Bronchial epithelial cell (primary cell): ENCODE data around the gene MBD5. TPM values are rescaled to one million over a fixed set of nuclear protein-coding genes. Genes with fewer than 3 reads are reported as not detected.

Experiments
- DNase-seq: peaks from one replicate; pipeline ENCODE4 v3.0.0-alpha.2; 2010; ENCODE audit warnings: low read depth
- FAIRE-seq: peaks from 2 replicates; lab custom pipeline; 2011; peaks lifted over from hg19 to GRCh38; lab: Jason Lieb, UNC
- H3K27me3 ChIP-seq: 2 replicates; pipeline ENCODE4 v1.5.1; 2011; ENCODE audit warnings: low read length; ENCODE audit not compliant: control insufficient read depth, insufficient read depth
- H3K36me3 ChIP-seq: 2 replicates; pipeline ENCODE4 v1.5.1; 2011; ENCODE audit warnings: low read length; ENCODE audit not compliant: control insufficient read depth, insufficient read depth
- H3K4me3 ChIP-seq: 2 replicates; pipeline ENCODE4 v1.5.1; 2011; ENCODE audit warnings: mild to moderate bottlenecking, low read depth, low read length, control low read depth
- CTCF ChIP-seq: IDR thresholded peaks from 2 replicates; pipeline ENCODE4 v1.5.1; 2011; ENCODE audit warnings: mild to moderate bottlenecking, moderate library complexity, low read length, control low read depth, inconsistent platforms; ENCODE audit not compliant: insufficient read depth, severe bottlenecking
- total RNA-seq: library from RNA; depleted of rRNA; stranded (reverse); fragments of >200 nt; gene quantifications from 2 replicates; pipeline ENCODE4 v1.2.1, GENCODE V29; 2014

Gene MBD5
- total RNA-seq, 1 donor from 2014 or later = 5.3 TPM

GRCh38 chr2:148447877-148448276 lies 427.0 kb downstream of the MBD5 start:
- Histone ChIP-seq H3K36me3 (no peaks in the 10 kb centered on the region), H3K27me3 (no peaks in the 10 kb centered on the region), H3K4me3 (no peak overlapping the region)
- FAIRE-seq (no peak), DNase-seq (no peak)
- TF ChIP-seq CTCF = no peak

GRCh38 chr2:148450531-148450930 lies 429.6 kb downstream of the MBD5 start:
- no peak for FAIRE-seq
- TF ChIP-seq CTCF = no peak
- no peak for DNase-seq
- no peak overlapping the region for H3K4me3 ChIP-seq
- no peaks in the 10 kb centered on the region for H3K27me3 ChIP-seq
- no peaks in the 10 kb centered on the region for H3K36me3 ChIP-seq

GRCh38 chr2:148451046-148451445 lies 430.2 kb downstream of the MBD5 start:
- Histone ChIP-seq H3K36me3 (no peaks in the 10 kb centered on the region), H3K27me3 (no peaks in the 10 kb centered on the region), H3K4me3 (no peak overlapping the region)
- DNase-seq (no peak), FAIRE-seq (no peak)
- no peak for TF ChIP-seq CTCF

GRCh38 chr2:148455791-148456190 lies 434.9 kb downstream of the MBD5 start:
- H3K27me3 ChIP-seq = no peaks in the 10 kb centered on the region
- no peak overlapping the region for H3K4me3 ChIP-seq
- FAIRE-seq (no peak), DNase-seq (no peak)
- TF ChIP-seq CTCF = no peak
- no peaks in the 10 kb centered on the region for H3K36me3 ChIP-seq

- TF ChIP-seq CTCF = no peak
- Histone ChIP-seq H3K27me3 (no peaks in the 10 kb centered on the region), H3K4me3 (no peak overlapping the region), H3K36me3 (no peaks in the 10 kb centered on the region)
- DNase-seq (no peak), FAIRE-seq (no peak)
Observed at GRCh38 chr2:148458171-148458570, 437.3 kb downstream of the MBD5 start.

- FAIRE-seq = no peak
- Histone ChIP-seq H3K27me3 (no peaks in the 10 kb centered on the region), H3K36me3 (no peaks in the 10 kb centered on the region), H3K4me3 (no peak overlapping the region)
- no peak for DNase-seq
- no peak for TF ChIP-seq CTCF
Observed at GRCh38 chr2:148459377-148459778, 438.5 kb downstream of the MBD5 start.
